ENCODE measurements around the gene NCK1. TPM values are rescaled to one million over a fixed set of nuclear protein-coding genes. Genes with fewer than 3 reads are reported as not detected.
"Not testable (repeated sequence)": the region's sequence is repeated elsewhere in the genome, so short reads cannot be mapped to it uniquely, and the experiment has no call there.

NCK1 gene
- total RNA-seq, 1 donor from 2014 or later: 21.7 TPM

GRCh38 chr3:136900694-136901093, 38.7 kb downstream of the NCK1 start:
- ATAC-seq (ENCODE audit: poor library complexity); intact Hi-C loops (cut with DNase I): not testable (repeated sequence)

GRCh38 chr3:136901391-136901790, 39.4 kb downstream of the NCK1 start:
- no peak for ATAC-seq (ENCODE audit: poor library complexity)
- DNase-seq: no peak
- intact Hi-C loops (cut with DNase I): no loop called here

More at GRCh38 chr3:136900694-136901093, 38.7 kb downstream of the NCK1 start:
- DNase-seq: not testable (repeated sequence)

- intact Hi-C loops (cut with DNase I); ATAC-seq (ENCODE audit: poor library complexity); DNase-seq: not testable (repeated sequence)
These were observed 40.5 kb downstream of the NCK1 start for GRCh38 chr3:136902530-136902929.

GRCh38 chr3:136903899-136904298, 41.9 kb downstream of the NCK1 start:
- DNase-seq: no peak
- intact Hi-C loops (cut with DNase I): no loop called here
- no peak for ATAC-seq (ENCODE audit: poor library complexity)

- intact Hi-C loops (cut with DNase I): no loop called here
- DNase-seq (no peak), ATAC-seq (ENCODE audit: poor library complexity) (no peak)
These were observed 42.7 kb downstream of the NCK1 start for GRCh38 chr3:136904746-136905145.

GRCh38 chr3:136905549-136905948, 43.5 kb downstream of the NCK1 start:
- intact Hi-C loops (cut with DNase I): no loop called here
- ATAC-seq (ENCODE audit: poor library complexity) (no peak), DNase-seq (no peak)

- no peak for ATAC-seq (ENCODE audit: poor library complexity)
- intact Hi-C loops (cut with DNase I): no loop called here
- no peak for DNase-seq
These were observed 44.7 kb downstream of the NCK1 start for GRCh38 chr3:136906725-136907124.

GRCh38 chr3:136908297-136908696, 46.3 kb downstream of the NCK1 start:
- intact Hi-C loops (cut with DNase I): no loop called here
- DNase-seq (no peak), ATAC-seq (ENCODE audit: poor library complexity) (no peak)

GRCh38 chr3:136909187-136909586, 47.2 kb downstream of the NCK1 start:
- ATAC-seq (ENCODE audit: poor library complexity) (no peak), DNase-seq (no peak)
- intact Hi-C loops (cut with DNase I): no loop called here

- DNase-seq: no peak
- intact Hi-C loops (cut with DNase I): no loop called here
- ATAC-seq (ENCODE audit: poor library complexity): no peak
These were observed 48.7 kb downstream of the NCK1 start for GRCh38 chr3:136910697-136911096.

- no peak for DNase-seq
- intact Hi-C loops (cut with DNase I): no loop called here
These were observed 51.2 kb downstream of the NCK1 start for GRCh38 chr3:136913168-136913567.

GRCh38 chr3:136914739-136915138, 52.7 kb downstream of the NCK1 start:
- intact Hi-C loops (cut with DNase I): no loop called here
- ATAC-seq (ENCODE audit: poor library complexity): no peak
- DNase-seq: no peak

More at GRCh38 chr3:136913168-136913567, 51.2 kb downstream of the NCK1 start:
- ATAC-seq (ENCODE audit: poor library complexity): no peak

- ATAC-seq (ENCODE audit: poor library complexity) (no peak), DNase-seq (no peak)
- intact Hi-C loops (cut with DNase I): no loop called here
These were observed 54.2 kb downstream of the NCK1 start for GRCh38 chr3:136916223-136916622.

- DNase-seq (no peak), ATAC-seq (ENCODE audit: poor library complexity) (no peak)
- intact Hi-C loops (cut with DNase I): no loop called here
These were observed 58.0 kb downstream of the NCK1 start for GRCh38 chr3:136919799-136920580.

GRCh38 chr3:136920904-136921611, 59.0 kb downstream of the NCK1 start:
- DNase-seq (no peak), ATAC-seq (ENCODE audit: poor library complexity) (no peak)
- intact Hi-C loops (cut with DNase I): no loop called here

- intact Hi-C loops (cut with DNase I): no loop called here
- no peak for ATAC-seq (ENCODE audit: poor library complexity)
These were observed 63.6 kb downstream of the NCK1 start for GRCh38 chr3:136925425-136926190.

GRCh38 chr3:136928240-136928639, 66.2 kb downstream of the NCK1 start:
- DNase-seq (no peak), ATAC-seq (ENCODE audit: poor library complexity) (no peak)
- intact Hi-C loops (cut with DNase I): no loop called here

More at GRCh38 chr3:136925425-136926190, 63.6 kb downstream of the NCK1 start:
- DNase-seq: no peak

- ATAC-seq (ENCODE audit: poor library complexity) (peak; percentile 80), DNase-seq (peak; percentile 61)
- intact Hi-C loops (cut with DNase I): loop anchor here (10.0 kb wide), 1 partner anchor 65 kb away; the partner anchor contains the start of gene NCK1
These were observed 68.1 kb downstream of the NCK1 start for GRCh38 chr3:136929977-136930670.

- no peak for DNase-seq
- no peak for ATAC-seq (ENCODE audit: poor library complexity)
- intact Hi-C loops (cut with DNase I): loop anchor here (10.0 kb wide), 1 partner anchor 67 kb away; the partner anchor contains the start of gene NCK1
These were observed 69.6 kb downstream of the NCK1 start for GRCh38 chr3:136931606-136932005.
